Measurements from ENCODE around the gene CHRNB4.

The CHRNB4 gene

GRCh38 chr15:78634210-78635145 lies 6.5 kb downstream of the CHRNB4 start (continued):
- TF ChIP-seq, protein P1, sequence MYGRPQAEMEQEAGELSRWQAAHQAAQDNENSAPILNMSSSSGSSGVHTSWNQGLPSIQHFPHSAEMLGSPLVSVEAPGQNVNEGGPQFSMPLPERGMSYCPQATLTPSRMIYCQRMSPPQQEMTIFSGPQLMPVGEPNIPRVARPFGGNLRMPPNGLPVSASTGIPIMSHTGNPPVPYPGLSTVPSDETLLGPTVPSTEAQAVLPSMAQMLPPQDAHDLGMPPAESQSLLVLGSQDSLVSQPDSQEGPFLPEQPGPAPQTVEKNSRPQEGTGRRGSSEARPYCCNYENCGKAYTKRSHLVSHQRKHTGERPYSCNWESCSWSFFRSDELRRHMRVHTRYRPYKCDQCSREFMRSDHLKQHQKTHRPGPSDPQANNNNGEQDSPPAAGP (tag by site-specific recombination; IDR thresholded peaks at IDR 0.05): no peak
- TF ChIP-seq ZNF692 (tag by site-specific recombination; IDR thresholded peaks at IDR 0.05): no peak
- TF ChIP-seq BCL11A (tag by site-specific recombination; IDR thresholded peaks at IDR 0.05; ENCODE audit: low read depth): no peak
- TF ChIP-seq PRDM1 (tag by site-specific recombination; IDR thresholded peaks at IDR 0.05): no peak
- TF ChIP-seq ZNF623 (tag by site-specific recombination; IDR thresholded peaks at IDR 0.05): no peak
- no peak for TF ChIP-seq ZNF292 (tag by site-specific recombination; IDR thresholded peaks at IDR 0.05; ENCODE audit: borderline replicate concordance, low read depth)

- H3K4me3 ChIP-seq (ENCODE audit: low read depth, low read length): no peak overlapping the region
- ChIA-PET CTCF (no interaction called here), POLR2A (no interaction called here)
- H3K4me1 ChIP-seq (ENCODE audit: control insufficient read depth, insufficient read depth, low read length): no peaks in the 10 kb centered on the region
- no peak for TF ChIP-seq ZNF544 (tag by site-specific recombination; IDR thresholded peaks at IDR 0.05)
- TF ChIP-seq SETDB1 (IDR thresholded peaks at IDR 0.05; ENCODE audit: insufficient read length, low read length): peak; percentile 14
- no peak overlapping the region for H3K27ac ChIP-seq (ENCODE audit: extremely low read depth, low read depth, low read length)
- no peaks in the 10 kb centered on the region for H3K36me3 ChIP-seq (ENCODE audit: control insufficient read depth in 2 of 2, insufficient read depth in 1 of 2, low read length in 2 of 2)
- H3K9me3 ChIP-seq (ENCODE audit: control insufficient read depth, insufficient read depth, low read depth, low read length): no peaks in the 10 kb centered on the region
These were observed 7.7 kb downstream of the CHRNB4 start for GRCh38 chr15:78633348-78633747.

DNA sequence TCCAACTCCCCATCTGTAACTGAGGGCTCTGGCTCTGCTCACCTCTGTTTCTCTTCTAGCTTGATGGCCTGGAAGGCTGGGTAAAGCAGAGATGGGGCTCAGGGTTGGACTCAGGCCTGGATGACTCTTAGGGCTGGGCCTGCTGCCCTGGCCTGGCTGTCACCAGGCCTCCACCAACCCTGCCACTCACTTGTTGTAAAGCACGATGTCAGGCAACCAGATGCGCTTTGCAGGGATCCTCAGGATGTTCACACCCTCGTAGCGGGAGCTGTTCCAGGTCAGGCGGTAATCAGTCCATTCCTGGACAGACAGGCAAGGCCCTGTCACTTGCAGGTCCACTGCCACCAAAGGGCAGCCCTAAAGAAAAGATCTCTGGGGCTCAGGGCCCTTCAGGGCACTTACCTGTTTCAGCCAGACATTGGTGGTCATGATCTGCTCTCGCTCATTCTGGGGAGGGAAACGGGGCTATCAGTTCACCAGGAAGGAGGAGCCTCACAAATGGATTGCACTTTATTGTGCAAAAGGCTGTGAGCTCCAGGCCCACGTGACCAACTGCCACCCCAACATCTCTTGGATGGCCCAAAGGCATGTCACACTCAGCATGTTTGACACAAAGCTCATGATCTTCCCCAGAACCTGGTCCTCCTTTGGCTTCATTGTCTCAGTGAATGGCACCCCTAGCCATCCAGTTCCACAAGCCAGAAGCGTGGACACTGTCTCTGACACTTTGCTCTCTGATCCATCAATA lies 9.9 kb downstream of the CHRNB4 start:
- POLR2A ChIA-PET: no interaction called here
- Histone ChIP-seq H3K4me1 (ENCODE audit: control insufficient read depth, insufficient read depth, low read length) (no peaks in the 10 kb centered on the region), H3K27ac (ENCODE audit: extremely low read depth, low read depth, low read length) (no peak overlapping the region), H3K9me3 (ENCODE audit: control insufficient read depth, insufficient read depth, low read depth, low read length) (no peaks in the 10 kb centered on the region), H3K4me3 (ENCODE audit: low read depth, low read length) (no peak overlapping the region), H3K36me3 (ENCODE audit: control insufficient read depth in 2 of 2, insufficient read depth in 1 of 2, low read length in 2 of 2) (no peaks in the 10 kb centered on the region)
- no peak for TF ChIP-seq ZNF311 (tag by site-specific recombination; IDR thresholded peaks at IDR 0.05; ENCODE audit: borderline replicate concordance)
- TF ChIP-seq ZNF747 (tag by site-specific recombination; IDR thresholded peaks at IDR 0.05): no peak
- no peak for TF ChIP-seq ZNF335 (tag by site-specific recombination; conservative IDR thresholded peaks at IDR 0.05)
- TF ChIP-seq OSR2 (tag by site-specific recombination; IDR thresholded peaks at IDR 0.05): no peak
- no peak for TF ChIP-seq SP3 (tag by site-specific recombination; IDR thresholded peaks at IDR 0.05)
- no peak for TF ChIP-seq ZNF202 (tag by site-specific recombination; IDR thresholded peaks at IDR 0.05; ENCODE audit: borderline replicate concordance)
- no peak for TF ChIP-seq ZNF792 (tag by site-specific recombination; IDR thresholded peaks at IDR 0.05)
- TF ChIP-seq ZNF701 (tag by site-specific recombination; IDR thresholded peaks at IDR 0.05): no peak
- no peak for TF ChIP-seq HOXA7 (CRISPR knock-in tag; IDR thresholded peaks at IDR 0.05; ENCODE audit: borderline replicate concordance)
- no peak for TF ChIP-seq ZNF121 (tag by site-specific recombination; IDR thresholded peaks at IDR 0.05)
- TF ChIP-seq ZNF423 (tag by site-specific recombination; IDR thresholded peaks at IDR 0.05): no peak
- TF ChIP-seq ZBTB21 (tag by site-specific recombination; IDR thresholded peaks at IDR 0.05): no peak
- TF ChIP-seq KLF7 (tag by site-specific recombination; IDR thresholded peaks at IDR 0.05; ENCODE audit: borderline replicate concordance): no peak
- TF ChIP-seq ZBTB10 (tag by site-specific recombination; IDR thresholded peaks at IDR 0.05): no peak
- TF ChIP-seq ZNF837 (tag by site-specific recombination; IDR thresholded peaks at IDR 0.05): no peak
- CTCF ChIA-PET: interaction anchor here (0.5 to 2.0 kb wide), 5 partner anchors 9 to 664 kb away, joined by 3 to 4 read pairs (median 4); partner anchors contain the start of gene CHRNA3

Measured in HEK293 (cell line).